Right atrium auricular region (tissue), 2 donors: ENCODE results near the gene FLT1. TPM values are rescaled to one million over a fixed set of nuclear protein-coding genes. Genes with fewer than 3 reads are reported as not detected.

Experiments
- DNase-seq: peaks from one replicate; pipeline ENCODE4 v3.0.0-alpha.2; 2019; ENCODE audit warnings: low spot score
- H3K27ac ChIP-seq, 2 donors: fragments of 200-600 bp; sonication (generic); 1 replicate in 1 of 2; 2 replicates in 1 of 2; pipeline ENCODE4 v1.5.1; 2016 to 2019
- H3K27me3 ChIP-seq, 2 donors: fragments of 200-600 bp; sonication (generic); one replicate each; pipeline versions ENCODE4 v1.5.1 to v1.6.0; 2017 to 2019
- H3K36me3 ChIP-seq: fragments of 200-600 bp; sonication (generic); one replicate; pipeline ENCODE4 v1.5.1; 2016
- H3K4me1 ChIP-seq, 2 donors: fragments of 200-600 bp; sonication (generic); one replicate each; pipeline versions ENCODE4 v1.5.1 to v1.6.0; 2017 to 2019
- H3K4me3 ChIP-seq, 2 donors: fragments of 200-600 bp; sonication (generic); 1 replicate in 1 of 2; 2 replicates in 1 of 2; pipeline ENCODE4 v1.5.1; 2017 to 2019; ENCODE audit warnings: mild to moderate bottlenecking in 1 of 2, moderate library complexity in 1 of 2
- H3K9me3 ChIP-seq, 2 donors: fragments of 200-600 bp; sonication (generic); one replicate each; pipeline ENCODE4 v1.5.1; 2019
- CTCF ChIP-seq, 2 donors: fragments of 200-600 bp; sonication (generic); IDR thresholded peaks; one replicate each; pipeline ENCODE4 v1.5.1; 2019; ENCODE audit warnings: antibody characterized with exemption in 2 of 2
- total RNA-seq, 2 donors: library from RNA; depleted of rRNA; stranded (reverse); fragments of >200 nt; gene quantifications; one replicate each; pipeline ENCODE4 v1.1.0, GENCODE V29; 2016

FLT1 gene
- total RNA-seq, 2 donors from 2014 or later: 40.0 to 51.3 TPM

DNA sequence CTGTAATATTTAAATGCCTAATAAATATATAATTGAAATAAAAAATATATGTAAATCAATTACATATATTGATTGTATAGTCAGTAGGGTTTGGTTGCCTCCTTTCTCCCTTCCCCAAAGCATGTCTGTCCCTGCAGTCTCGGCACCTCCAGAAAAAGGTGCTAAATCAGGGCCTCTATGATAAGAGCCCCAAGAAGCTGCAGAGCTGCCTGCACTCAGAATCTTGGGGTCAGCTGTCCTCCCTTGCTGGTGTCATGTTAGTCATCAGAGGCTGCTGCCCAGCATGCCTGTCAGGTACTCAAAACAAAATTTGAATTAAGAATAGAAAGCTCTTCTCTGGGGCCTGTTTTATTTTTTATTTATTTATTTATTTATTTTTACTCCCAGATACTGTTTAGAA is 9.8 kb downstream of the FLT1 start:
- no peak for DNase-seq
- Histone ChIP-seq H3K4me3 (no peak overlapping the region), H3K27ac (no peak overlapping the region), H3K9me3 (no peaks in the 10 kb centered on the region), H3K36me3 (no peaks in the 10 kb centered on the region), H3K27me3 (no peaks in the 10 kb centered on the region), H3K4me1 (peaks cover 0 to 33% of the 10 kb centered on the region in 2 donors)
- TF ChIP-seq CTCF (IDR thresholded peaks at IDR 0.05): no peak

DNA sequence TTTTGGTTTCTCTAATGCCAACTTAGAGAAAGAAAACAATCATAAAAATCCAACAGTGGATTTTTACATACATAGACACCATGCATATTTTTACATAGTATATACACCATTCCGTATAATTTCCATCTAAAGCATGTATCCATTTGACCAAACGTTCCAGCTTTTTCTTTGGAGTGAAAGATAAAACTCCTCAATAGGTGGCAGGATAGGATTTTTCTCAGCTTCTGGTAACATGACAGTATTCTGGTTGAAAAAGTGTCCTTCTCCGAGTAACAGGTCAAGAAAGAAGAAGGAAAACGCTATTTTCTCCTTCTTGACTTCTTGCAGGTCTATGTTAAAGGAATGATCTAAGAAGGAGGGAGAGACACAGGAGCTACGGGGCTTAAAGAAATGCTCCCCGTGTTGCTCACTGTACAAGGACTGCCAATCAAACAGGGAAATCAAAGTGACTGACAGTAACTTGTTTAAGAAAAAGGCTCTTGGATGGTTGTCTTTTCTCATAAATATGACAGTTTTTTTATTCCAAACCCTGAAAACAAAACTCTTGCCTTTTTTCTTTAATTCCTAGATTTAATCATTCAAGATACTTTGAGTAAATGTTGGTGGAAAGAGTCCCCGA is 11.5 kb downstream of the FLT1 start:
- no peak for TF ChIP-seq CTCF (IDR thresholded peaks at IDR 0.05)
- no peaks in the 10 kb centered on the region for H3K9me3 ChIP-seq
- no peak for DNase-seq
- no peaks in the 10 kb centered on the region for H3K36me3 ChIP-seq
- H3K27me3 ChIP-seq: no peaks in the 10 kb centered on the region
- H3K4me3 ChIP-seq: no peak overlapping the region
- H3K4me1 ChIP-seq: peaks cover 0 to 29% of the 10 kb centered on the region in 2 donors
- no peak overlapping the region for H3K27ac ChIP-seq

DNA sequence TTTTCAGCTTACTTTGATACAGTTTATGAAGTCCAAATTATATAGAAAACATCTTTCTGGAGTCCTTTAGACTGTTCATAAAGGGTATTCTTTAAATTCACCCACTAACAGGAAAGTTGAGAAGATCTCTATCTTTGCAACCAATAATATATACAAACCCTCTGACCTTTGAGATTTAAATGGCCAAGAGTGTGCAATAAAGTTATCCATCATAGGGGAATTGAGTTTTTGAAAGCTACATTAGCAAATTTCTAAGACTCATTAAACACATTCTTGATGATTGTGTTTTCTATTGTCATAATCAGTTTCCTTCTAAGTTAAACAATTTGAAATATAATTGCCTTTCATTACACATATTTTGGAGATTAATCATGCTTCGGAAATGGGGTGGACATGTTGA is 15.9 kb downstream of the FLT1 start:
- Histone ChIP-seq H3K27me3 (no peaks in the 10 kb centered on the region), H3K27ac (no peak overlapping the region), H3K4me3 (no peak overlapping the region), H3K4me1 (peaks cover 0 to 17% of the 10 kb centered on the region in 2 donors), H3K9me3 (no peaks in the 10 kb centered on the region), H3K36me3 (no peaks in the 10 kb centered on the region)
- TF ChIP-seq CTCF (IDR thresholded peaks at IDR 0.05): no peak
- no peak for DNase-seq

GRCh38 chr13:28478127-28478526 is 16.8 kb downstream of the FLT1 start:
- Histone ChIP-seq H3K4me1 (peaks cover 0 to 17% of the 10 kb centered on the region in 2 donors), H3K9me3 (no peaks in the 10 kb centered on the region), H3K27ac (no peak overlapping the region), H3K4me3 (no peak overlapping the region), H3K27me3 (no peaks in the 10 kb centered on the region), H3K36me3 (no peaks in the 10 kb centered on the region)
- no peak for TF ChIP-seq CTCF (IDR thresholded peaks at IDR 0.05)
- DNase-seq: no peak

DNA sequence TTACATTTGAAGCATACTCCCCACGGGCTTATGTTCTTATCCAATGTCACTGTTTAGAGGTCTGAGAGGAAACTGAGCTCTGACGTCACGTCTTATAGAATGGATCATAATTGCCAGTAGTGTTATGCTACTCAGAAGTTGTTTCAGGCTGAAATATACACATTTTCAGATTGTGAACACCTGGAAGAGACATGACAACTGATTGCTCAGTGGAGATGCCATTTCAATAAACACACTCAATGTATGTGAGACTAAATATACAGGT is 17.3 kb downstream of the FLT1 start:
- Histone ChIP-seq H3K36me3 (no peaks in the 10 kb centered on the region), H3K9me3 (no peaks in the 10 kb centered on the region), H3K4me1 (peaks cover 0 to 17% of the 10 kb centered on the region in 2 donors), H3K27ac (no peak overlapping the region), H3K27me3 (no peaks in the 10 kb centered on the region), H3K4me3 (no peak overlapping the region)
- DNase-seq: no peak
- TF ChIP-seq CTCF (IDR thresholded peaks at IDR 0.05): no peak
